SU-DHL-6 (cell line): ENCODE measurements around the gene APOB.

Experiments
- H2AFZ ChIP-seq: fragments of 200-600 bp; sonication (generic); 2 replicates; pipeline ENCODE4 v1.6.1; 2014; ENCODE audit warnings: low read depth, mild to moderate bottlenecking, moderate library complexity, mixed read lengths, antibody characterized with exemption, low read length; ENCODE audit not compliant: severe bottlenecking
- H3F3A ChIP-seq: fragments of 200-600 bp; shearing (Covaris generic); 2 replicates; pipeline ENCODE4 v1.6.0; 2016; ENCODE audit warnings: antibody characterized with exemption, mild to moderate bottlenecking; ENCODE audit not compliant: insufficient read depth
- H3K27ac ChIP-seq: fragments of 200-600 bp; sonication (generic); 2 replicates; pipeline ENCODE4 v1.5.1; 2016; ENCODE audit warnings: low read depth, mild to moderate bottlenecking, low read length, moderate library complexity, mixed read lengths
- H3K27me3 ChIP-seq: fragments of 200-600 bp; sonication (generic), shearing (Covaris generic); 2 replicates; pipeline ENCODE4 v1.6.0; 2014; ENCODE audit warnings: mild to moderate bottlenecking, low read length
- H3K36me3 ChIP-seq: fragments of 200-600 bp; sonication (generic); 2 replicates; pipeline ENCODE4 v1.6.1; 2014; ENCODE audit warnings: mild to moderate bottlenecking, low read length, mixed read lengths
- H3K4me2 ChIP-seq: fragments of 300-600, 200-600 bp; shearing (Covaris generic), sonication (generic); 2 replicates; pipeline ENCODE4 v1.6.0; 2014; ENCODE audit warnings: low read length, low read depth, mild to moderate bottlenecking; ENCODE audit not compliant: poor library complexity, severe bottlenecking
- H3K4me3 ChIP-seq: fragments of 200-600 bp; sonication (generic); 2 replicates; pipeline ENCODE4 v1.5.1; 2014; ENCODE audit warnings: antibody characterized with exemption, low read length, mild to moderate bottlenecking, mixed read lengths; ENCODE audit not compliant: insufficient read depth, poor library complexity, severe bottlenecking
- H3K79me2 ChIP-seq: fragments of 200-600 bp; sonication (generic); 2 replicates; pipeline ENCODE4 v1.6.1; 2014; ENCODE audit warnings: mild to moderate bottlenecking, low read length, moderate library complexity; ENCODE audit not compliant: insufficient read depth
- H3K9ac ChIP-seq: fragments of 200-600 bp; sonication (generic); 2 replicates; pipeline ENCODE4 v1.7.0; 2014; ENCODE audit warnings: mild to moderate bottlenecking, low read length
- H3K9me2 ChIP-seq: fragments of 200-600 bp; sonication (generic); replicated peaks from 2 replicates; pipeline ENCODE4 v1.6.1; 2014; ENCODE audit warnings: low read length; ENCODE audit not compliant: insufficient read depth
- H3K9me3 ChIP-seq: fragments of 200-600 bp; sonication (generic); 2 replicates; pipeline ENCODE4 v1.6.1; 2014; ENCODE audit warnings: low read length, mixed read lengths; ENCODE audit not compliant: insufficient read depth
- H4K20me1 ChIP-seq: fragments of 200-600 bp; sonication (generic); 2 replicates; pipeline ENCODE4 v1.6.1; 2014; ENCODE audit warnings: low read depth, mild to moderate bottlenecking, antibody characterized with exemption, low read length, moderate library complexity, mixed read lengths
- CTCF ChIP-seq: fragments of 200-600 bp; sonication (generic); IDR thresholded peaks from one replicate; pipeline ENCODE4 v1.5.1; 2017; ENCODE audit warnings: antibody characterized with exemption, mild to moderate bottlenecking, low read length, moderate library complexity; ENCODE audit not compliant: insufficient read depth, poor library complexity, severe bottlenecking
- EZH2phosphoT487 ChIP-seq: fragments of 200-600 bp; sonication (generic), shearing (Covaris generic); conservative IDR thresholded peaks from 2 replicates; pipeline ENCODE4 v1.6.1; 2018; ENCODE audit warnings: mild to moderate bottlenecking, antibody characterized with exemption, low read length, moderate library complexity, mixed read lengths

Gene APOB

GRCh38 chr2:20985062-20985461 is 58.8 kb downstream of the APOB start:
- H2AFZ ChIP-seq = no peak overlapping the region
- H3K27me3 ChIP-seq = no peaks in the 10 kb centered on the region
- H3F3A ChIP-seq = no peaks in the 10 kb centered on the region
- H3K4me3 ChIP-seq = no peak overlapping the region
- H3K27ac ChIP-seq = no peak overlapping the region
- no peaks in the 10 kb centered on the region for H3K36me3 ChIP-seq
- H4K20me1 ChIP-seq = no peaks in the 10 kb centered on the region
- TF ChIP-seq CTCF = no peak
- H3K9me3 ChIP-seq = no peaks in the 10 kb centered on the region
- no peak overlapping the region for H3K9ac ChIP-seq
- no peaks in the 10 kb centered on the region for H3K79me2 ChIP-seq
- no peak overlapping the region for H3K4me2 ChIP-seq
- H3K9me2 ChIP-seq = no peaks in the 10 kb centered on the region

DNA sequence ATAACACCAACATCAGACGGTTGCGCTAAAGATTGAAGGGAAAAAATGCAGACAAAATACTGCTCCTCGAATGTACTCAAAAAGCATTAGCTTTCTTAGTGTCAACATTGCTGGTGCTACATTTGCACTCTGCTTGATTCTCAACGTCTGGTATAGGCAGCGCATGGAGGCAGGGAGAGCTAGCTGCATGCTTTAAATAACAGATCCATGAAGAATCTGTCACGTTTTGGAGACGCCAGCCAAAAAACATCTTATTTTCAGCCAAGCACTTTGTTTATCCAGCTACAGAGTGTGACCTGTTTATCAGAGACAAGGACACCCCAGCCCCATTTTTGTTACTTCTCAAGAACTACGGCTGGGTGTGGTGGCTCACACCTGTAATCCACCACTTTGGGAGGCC is 59.5 kb downstream of the APOB start:
- Histone ChIP-seq H3K27me3 (no peaks in the 10 kb centered on the region), H3K9me3 (no peaks in the 10 kb centered on the region), H3K27ac (no peak overlapping the region), H3K4me3 (no peak overlapping the region), H3F3A (no peaks in the 10 kb centered on the region), H3K9me2 (no peaks in the 10 kb centered on the region), H3K36me3 (no peaks in the 10 kb centered on the region), H3K4me2 (no peak overlapping the region), H2AFZ (no peak overlapping the region), H3K9ac (no peak overlapping the region), H4K20me1 (no peaks in the 10 kb centered on the region), H3K79me2 (no peaks in the 10 kb centered on the region)
- TF ChIP-seq CTCF (no peak), EZH2phosphoT487 (no peak)

DNA sequence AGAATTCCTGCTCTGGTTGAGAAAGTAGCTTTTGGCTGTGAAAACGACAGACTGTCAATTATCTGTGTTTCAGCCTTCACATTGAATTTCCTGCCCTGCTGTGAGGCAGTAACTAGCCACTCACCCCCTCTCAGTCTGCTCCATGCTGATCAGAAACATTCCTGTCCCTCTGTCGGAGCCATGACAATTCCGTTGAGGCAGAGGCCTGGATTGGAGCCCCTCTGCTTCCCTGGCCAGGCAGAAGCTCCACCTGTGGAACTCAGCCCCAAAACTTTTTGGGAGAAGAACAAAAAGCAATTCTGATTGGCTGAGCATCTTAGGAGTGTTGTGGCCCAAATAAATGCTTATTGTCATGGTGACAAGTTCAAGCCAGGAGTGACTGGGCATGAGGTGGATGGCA is 60.0 kb downstream of the APOB start:
- H2AFZ ChIP-seq = no peak overlapping the region
- H3K27ac ChIP-seq = no peak overlapping the region
- H3K4me2 ChIP-seq = no peak overlapping the region
- no peaks in the 10 kb centered on the region for H3K79me2 ChIP-seq
- no peak overlapping the region for H3K4me3 ChIP-seq
- no peaks in the 10 kb centered on the region for H3K27me3 ChIP-seq
- H3F3A ChIP-seq = no peaks in the 10 kb centered on the region
- no peak overlapping the region for H3K9ac ChIP-seq
- TF ChIP-seq CTCF (no peak), EZH2phosphoT487 (no peak)
- H3K9me3 ChIP-seq = no peaks in the 10 kb centered on the region
- H4K20me1 ChIP-seq = no peaks in the 10 kb centered on the region
- no peaks in the 10 kb centered on the region for H3K36me3 ChIP-seq
- no peaks in the 10 kb centered on the region for H3K9me2 ChIP-seq

GRCh38 chr2:20982861-20983260 is 61.0 kb downstream of the APOB start:
- H4K20me1 ChIP-seq = no peaks in the 10 kb centered on the region
- no peaks in the 10 kb centered on the region for H3K9me2 ChIP-seq
- H3K36me3 ChIP-seq = no peaks in the 10 kb centered on the region
- no peak overlapping the region for H3K4me3 ChIP-seq
- H2AFZ ChIP-seq = no peak overlapping the region
- H3K79me2 ChIP-seq = no peaks in the 10 kb centered on the region
- no peak overlapping the region for H3K4me2 ChIP-seq
- TF ChIP-seq CTCF (no peak), EZH2phosphoT487 (no peak)
- no peaks in the 10 kb centered on the region for H3K27me3 ChIP-seq
- no peak overlapping the region for H3K9ac ChIP-seq
- H3K27ac ChIP-seq = no peak overlapping the region
- H3K9me3 ChIP-seq = no peaks in the 10 kb centered on the region
- H3F3A ChIP-seq = no peaks in the 10 kb centered on the region
